Measurements from ENCODE around the gene GBA3.

GBA3 gene

GRCh38 chr4:22741744-22742143 is 49.0 kb downstream of the GBA3 start:
- no peak for TF ChIP-seq CTCF (conservative IDR thresholded peaks at IDR 0.05)
- H3K27ac ChIP-seq: no peak overlapping the region

DNA sequence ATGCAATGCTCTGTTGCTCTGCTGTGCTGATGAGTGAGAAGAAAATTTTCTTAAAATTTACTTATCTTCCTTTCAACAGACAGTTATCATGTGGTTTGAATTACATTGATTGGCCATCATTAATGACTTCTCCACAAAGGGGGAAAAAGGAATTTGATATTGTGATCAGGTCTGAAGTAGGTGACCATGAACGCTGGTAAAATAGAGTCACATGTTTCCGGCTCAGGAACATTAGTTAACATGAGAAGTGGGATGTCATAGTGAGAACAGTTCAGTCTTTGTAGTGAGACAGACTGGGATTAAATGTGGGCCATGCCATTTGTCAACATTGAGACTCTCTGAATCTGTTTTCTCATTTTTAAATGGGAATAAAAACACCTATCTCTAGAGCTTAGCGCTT is 50.6 kb downstream of the GBA3 start:
- no peak for TF ChIP-seq CTCF (conservative IDR thresholded peaks at IDR 0.05)
- H3K27ac ChIP-seq: no peak overlapping the region

- TF ChIP-seq CTCF (conservative IDR thresholded peaks at IDR 0.05): no peak
- H3K27ac ChIP-seq: no peak overlapping the region
Observed at GRCh38 chr4:22744478-22745062, 51.8 kb downstream of the GBA3 start.

- no peak for TF ChIP-seq CTCF (conservative IDR thresholded peaks at IDR 0.05)
- no peak overlapping the region for H3K27ac ChIP-seq
Observed at GRCh38 chr4:22745234-22745633, 52.5 kb downstream of the GBA3 start.

GRCh38 chr4:22754116-22754515 is 61.4 kb downstream of the GBA3 start:
- H3K27ac ChIP-seq: no peak overlapping the region
- TF ChIP-seq CTCF (conservative IDR thresholded peaks at IDR 0.05): no peak

- no peak overlapping the region for H3K27ac ChIP-seq
- TF ChIP-seq CTCF (conservative IDR thresholded peaks at IDR 0.05): no peak
Observed at GRCh38 chr4:22762548-22762947, 69.8 kb downstream of the GBA3 start.

DNA sequence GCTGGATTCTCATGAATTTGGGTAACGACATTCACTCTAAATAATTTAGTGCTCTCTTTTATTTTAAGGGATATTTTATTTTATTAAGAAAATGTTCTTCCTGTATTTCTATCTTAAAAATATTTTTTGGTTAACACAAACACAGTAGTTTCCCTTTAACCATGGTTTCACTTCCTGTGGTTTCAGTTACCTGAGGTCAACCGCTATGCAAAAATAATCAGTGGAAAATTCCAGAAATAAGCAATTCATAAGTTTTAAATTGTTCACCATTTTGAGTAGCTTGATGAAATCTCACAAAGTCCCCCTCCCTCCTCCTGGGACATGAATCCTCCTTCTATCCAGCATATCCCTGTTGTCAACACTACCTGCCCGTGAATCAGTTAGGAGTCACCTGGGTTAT is 71.4 kb downstream of the GBA3 start:
- no peak overlapping the region for H3K27ac ChIP-seq
- TF ChIP-seq CTCF (conservative IDR thresholded peaks at IDR 0.05): no peak

Data from VCaP (cell line).